HCT116 (cell line): ENCODE measurements around the gene WIPI1. TPM values are rescaled to one million over a fixed set of nuclear protein-coding genes. Genes with fewer than 3 reads are reported as not detected.

Experiments
- ATAC-seq: fragments of 200-7000 bp; cut with Tn5 transposase; 2 replicates; pipeline ENCODE4 v1.9.1; 2020; ENCODE audit warnings: mild to moderate bottlenecking, moderate library complexity
- BruUV-seq: library from RNA; stranded (reverse); fragments of 400-500 nt; replicated peaks from 2 replicates; lab custom pipeline; 2021; lab: Mats Ljungman, UMichigan
- CTCF ChIA-PET: fragments of 300-600 bp; sonication (Branson Sonifier 250); formaldehyde crosslinking; loops from one replicate; lab custom pipeline; 2021; ENCODE audit warnings: antibody characterized with exemption; lab: Charles Lee
- POLR2A ChIA-PET: fragments of 300-600, 350-600 bp; sonication (Branson Sonifier 250); formaldehyde crosslinking; loops from one replicate; lab custom pipeline; 2021; ENCODE audit warnings: antibody characterized with exemption; lab: Charles Lee
- RAD21 ChIA-PET, 2 experiments: fragments of 300-600 bp; sonication (Branson Sonifier 250); formaldehyde crosslinking; loops; one replicate each; lab custom pipeline; 2023; ENCODE audit warnings: low total read pairs in 2 of 2; ENCODE audit not compliant: uncharacterized antibody in 2 of 2, unreplicated experiment in 2 of 2, low non-redundant PET in 1 of 2; lab: Charles Lee
- DNase-seq: peaks from one replicate; pipeline ENCODE4 v3.0.0-alpha.2; 2010; ENCODE audit warnings: low read depth, low spot score
- H2AFZ ChIP-seq: fragments of 200-600 bp; shearing (Covaris generic), sonication (generic); 2 replicates; pipeline ENCODE4 v1.6.1; 2017; ENCODE audit warnings: low read depth, mixed run types, mixed read lengths, antibody characterized with exemption, low read length; ENCODE audit not compliant: poor library complexity, severe bottlenecking
- H3K27ac ChIP-seq: 2 replicates; pipeline ENCODE4 v1.5.1; 2012; ENCODE audit warnings: low read depth, low read length
- H3K27me3 ChIP-seq: fragments of 200-600 bp; sonication (generic); 2 replicates; pipeline ENCODE4 v1.6.1; 2016; ENCODE audit warnings: mixed run types, low read length, mixed read lengths; ENCODE audit not compliant: insufficient read depth
- H3K36me3 ChIP-seq, 2 experiments: fragments of 200-500 bp in 1 of 2; fragments of 200-600 bp in 1 of 2; sonication (Bioruptor generic) in 1 of 2; sonication (generic) in 1 of 2; 2 replicates each; pipeline versions ENCODE4 v1.5.1 to v1.6.1; 2014 to 2016; ENCODE audit warnings: low read length in 2 of 2, inconsistent platforms in 1 of 2, mixed read lengths in 1 of 2, mixed run types in 1 of 2; ENCODE audit not compliant: insufficient read depth in 2 of 2, control insufficient read depth in 1 of 2
- H3K4me1 ChIP-seq, 2 experiments: fragments of 200-600 bp in 1 of 2; sonication (generic) in 1 of 2; 2 replicates each; pipeline versions ENCODE4 v1.5.1 to v1.6.1; 2012 to 2017; ENCODE audit warnings: low read length in 2 of 2, inconsistent platforms in 1 of 2, mild to moderate bottlenecking in 1 of 2, mixed read lengths in 1 of 2, mixed run types in 1 of 2, moderate library complexity in 1 of 2; ENCODE audit not compliant: insufficient read depth in 2 of 2, control insufficient read depth in 1 of 2
- H3K4me2 ChIP-seq: fragments of 200-600 bp; sonication (generic); 2 replicates; pipeline ENCODE4 v1.6.1; 2017; ENCODE audit warnings: mixed run types, low read length, mixed read lengths
- H3K4me3 ChIP-seq, 2 experiments: fragments of 200-600 bp in 1 of 2; sonication (generic) in 1 of 2; replicated peaks in 1 of 2; 2 replicates each; pipeline ENCODE4 v1.5.1; 2011 to 2016; ENCODE audit warnings: low read length in 2 of 2, control low read depth in 1 of 2, low read depth in 1 of 2, mild to moderate bottlenecking in 1 of 2, mixed read lengths in 1 of 2, mixed run types in 1 of 2
- H3K79me2 ChIP-seq: fragments of 200-600 bp; sonication (generic); 2 replicates; pipeline ENCODE4 v1.6.1; 2017; ENCODE audit warnings: mild to moderate bottlenecking, mixed run types, low read length, moderate library complexity, mixed read lengths; ENCODE audit not compliant: insufficient read depth
- H3K9ac ChIP-seq: fragments of 200-600 bp; sonication (generic); 2 replicates; pipeline ENCODE4 v1.6.1; 2016; ENCODE audit warnings: low read length, mixed read lengths
- H3K9me2 ChIP-seq: fragments of 200-600 bp; sonication (generic), shearing (Covaris generic); 2 replicates; pipeline ENCODE4 v1.6.1; 2017; ENCODE audit warnings: mixed run types, mild to moderate bottlenecking, moderate library complexity; ENCODE audit not compliant: insufficient read depth
- H3K9me3 ChIP-seq, 2 experiments: fragments of 200-500 bp in 1 of 2; fragments of 200-600 bp in 1 of 2; sonication (Bioruptor generic) in 1 of 2; sonication (generic) in 1 of 2; 2 replicates each; pipeline ENCODE4 v1.6.1; 2014 to 2017; ENCODE audit warnings: low read length in 2 of 2, mixed read lengths in 2 of 2, inconsistent platforms in 1 of 2, low read depth in 1 of 2, mild to moderate bottlenecking in 1 of 2, mixed run types in 1 of 2, moderate library complexity in 1 of 2; ENCODE audit not compliant: control insufficient read depth in 1 of 2, insufficient read depth in 1 of 2
- H4K20me1 ChIP-seq: fragments of 200-600 bp; sonication (generic), shearing (Covaris generic); 2 replicates; pipeline ENCODE4 v1.6.1; 2017; ENCODE audit warnings: mixed run types, mild to moderate bottlenecking, moderate library complexity; ENCODE audit not compliant: insufficient read depth
- EGR1 ChIP-seq: IDR thresholded peaks from 2 replicates; pipeline ENCODE4 v1.6.1; 2012; ENCODE audit warnings: low read depth
- ELF1 ChIP-seq: IDR thresholded peaks from 2 replicates; pipeline ENCODE4 v1.6.1; 2012; ENCODE audit warnings: low read depth, borderline replicate concordance
- EZH2 ChIP-seq: fragments of 200-600 bp; sonication (generic); IDR thresholded peaks from 2 replicates; pipeline ENCODE4 v1.6.1; 2017; ENCODE audit warnings: antibody characterized with exemption, mixed run types
- RAD21 ChIP-seq: IDR thresholded peaks from 2 replicates; pipeline ENCODE4 v1.6.1; 2012; ENCODE audit warnings: low read depth, mild to moderate bottlenecking
- TCF7L2 ChIP-seq: IDR thresholded peaks from 2 replicates; pipeline ENCODE4 v1.7.0; 2011; ENCODE audit warnings: borderline replicate concordance, inconsistent platforms; ENCODE audit not compliant: insufficient read depth, insufficient read length; ENCODE audit errors: extremely low read depth
- intact Hi-C: fragments of 100-400 bp; cut with micrococcal nuclease; formaldehyde crosslinking; loops from 2 replicates; pipeline ENCODE4 v1.10.0; 2022
- total RNA-seq: library from RNA; stranded (reverse); gene quantifications from one replicate; pipeline ENCODE4 v1.2.1, GENCODE V29; 2021; ENCODE audit not compliant: unreplicated experiment
- TF ChIP-seq, protein P1 (sequence below), 3 experiments: fragments of 200-600 bp in 1 of 3; sonication (generic) in 1 of 3; IDR thresholded peaks in 2 of 3; conservative IDR thresholded peaks in 1 of 3; 2 replicates each; pipeline ENCODE4 v1.5.1; 2012 to 2017; ENCODE audit warnings: low read depth in 2 of 3, low read length in 2 of 3, antibody characterized with exemption in 1 of 3, borderline replicate concordance in 1 of 3, control low read depth in 1 of 3, mild to moderate bottlenecking in 1 of 3, mixed read lengths in 1 of 3, mixed run types in 1 of 3, moderate library complexity in 1 of 3; ENCODE audit not compliant: insufficient read depth in 1 of 3

The WIPI1 gene
- total RNA-seq, 1 experiment from 2014 or later: 21.5 TPM

- Histone ChIP-seq H3K27ac (no peak overlapping the region), H3K36me3 (no peaks in the 10 kb centered on the region), H3K9me2 (no peaks in the 10 kb centered on the region), H3K79me2 (no peaks in the 10 kb centered on the region), H3K9ac (no peak overlapping the region), H3K4me2 (peak overlapping the region; percentile 0; the same call in 1 of the 2 replicates), H3K4me3 (no peak overlapping the region), H3K9me3 (no peaks in the 10 kb centered on the region), H2AFZ (peak overlapping the region; percentile 11), H4K20me1 (no peaks in the 10 kb centered on the region), H3K27me3 (no peaks in the 10 kb centered on the region), H3K4me1 (peaks cover 22 to 42% of the 10 kb centered on the region in 2 experiments)
- TF ChIP-seq EZH2 (no peak), EGR1 (no peak), TCF7L2 (no peak), ELF1 (no peak), RAD21 (no peak)
- TF ChIP-seq, protein P1, sequence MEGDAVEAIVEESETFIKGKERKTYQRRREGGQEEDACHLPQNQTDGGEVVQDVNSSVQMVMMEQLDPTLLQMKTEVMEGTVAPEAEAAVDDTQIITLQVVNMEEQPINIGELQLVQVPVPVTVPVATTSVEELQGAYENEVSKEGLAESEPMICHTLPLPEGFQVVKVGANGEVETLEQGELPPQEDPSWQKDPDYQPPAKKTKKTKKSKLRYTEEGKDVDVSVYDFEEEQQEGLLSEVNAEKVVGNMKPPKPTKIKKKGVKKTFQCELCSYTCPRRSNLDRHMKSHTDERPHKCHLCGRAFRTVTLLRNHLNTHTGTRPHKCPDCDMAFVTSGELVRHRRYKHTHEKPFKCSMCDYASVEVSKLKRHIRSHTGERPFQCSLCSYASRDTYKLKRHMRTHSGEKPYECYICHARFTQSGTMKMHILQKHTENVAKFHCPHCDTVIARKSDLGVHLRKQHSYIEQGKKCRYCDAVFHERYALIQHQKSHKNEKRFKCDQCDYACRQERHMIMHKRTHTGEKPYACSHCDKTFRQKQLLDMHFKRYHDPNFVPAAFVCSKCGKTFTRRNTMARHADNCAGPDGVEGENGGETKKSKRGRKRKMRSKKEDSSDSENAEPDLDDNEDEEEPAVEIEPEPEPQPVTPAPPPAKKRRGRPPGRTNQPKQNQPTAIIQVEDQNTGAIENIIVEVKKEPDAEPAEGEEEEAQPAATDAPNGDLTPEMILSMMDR (IDR thresholded peaks at IDR 0.05 in 2 of 3, conservative IDR thresholded peaks at IDR 0.05 in 1 of 3; ENCODE audit: borderline replicate concordance in 1 of 3, insufficient read depth in 1 of 3, low read depth in 2 of 3, low read length in 2 of 3): no peak
- intact Hi-C loops: loop anchor here (10.0 kb wide), 1 partner anchor 655 kb away; no protein-coding TSS in a partner anchor
- no TSS peak for BruUV-seq
- ChIA-PET RAD21 (no interaction called here), POLR2A (interaction anchor here (1.0 kb wide), 1 partner anchor 9 kb away, joined by 3 read pairs; no protein-coding TSS in a partner anchor), CTCF (interaction anchor here (0.6 to 0.9 kb wide), 4 partner anchors 23 to 496 kb away, joined by 3 to 4 read pairs (median 3); no protein-coding TSS in a partner anchor)
- ATAC-seq (no peak), DNase-seq (no peak)
Observed at GRCh38 chr17:68460146-68460545, 2.9 kb upstream of the WIPI1 start.
